ENCODE measurements around the gene SLC38A10. TPM values are rescaled to one million over a fixed set of nuclear protein-coding genes. Genes with fewer than 3 reads are reported as not detected.
"Not testable (repeated sequence)": the region's sequence is repeated elsewhere in the genome, so short reads cannot be mapped to it uniquely, and the experiment has no call there.

Gene SLC38A10
- total and polyA plus RNA-seq, 7 donors: 7.8 to 88.7 (median 37.9) TPM

- no peaks in the 10 kb centered on the region for H3K36me3 ChIP-seq
- peaks cover 0 to 17% (median 14%) of the 10 kb centered on the region in 4 donors for H3K4me1 ChIP-seq
- no peak for DNase-seq
- WGBS, 2 donors: 88% methylated on average over 14 of the region's 14 CpGs
- no peak overlapping the region for H3K4me3 ChIP-seq
- no peak overlapping the region for H3K27ac ChIP-seq
- H3K9me3 ChIP-seq: no peaks in the 10 kb centered on the region
- TF ChIP-seq EP300 (IDR thresholded peaks at IDR 0.05): no peak
- no peak for TF ChIP-seq POLR2A (IDR thresholded peaks at IDR 0.05)
- no peak for TF ChIP-seq CTCF (IDR thresholded peaks at IDR 0.05)
- no peak for TF ChIP-seq POLR2AphosphoS5 (IDR thresholded peaks at IDR 0.05)
- intact Hi-C loops (cut with DNase I): no loop called here
- no peaks in the 10 kb centered on the region for H3K27me3 ChIP-seq
Observed at GRCh38 chr17:81311946-81312345, 16.8 kb upstream of the SLC38A10 start.

DNA sequence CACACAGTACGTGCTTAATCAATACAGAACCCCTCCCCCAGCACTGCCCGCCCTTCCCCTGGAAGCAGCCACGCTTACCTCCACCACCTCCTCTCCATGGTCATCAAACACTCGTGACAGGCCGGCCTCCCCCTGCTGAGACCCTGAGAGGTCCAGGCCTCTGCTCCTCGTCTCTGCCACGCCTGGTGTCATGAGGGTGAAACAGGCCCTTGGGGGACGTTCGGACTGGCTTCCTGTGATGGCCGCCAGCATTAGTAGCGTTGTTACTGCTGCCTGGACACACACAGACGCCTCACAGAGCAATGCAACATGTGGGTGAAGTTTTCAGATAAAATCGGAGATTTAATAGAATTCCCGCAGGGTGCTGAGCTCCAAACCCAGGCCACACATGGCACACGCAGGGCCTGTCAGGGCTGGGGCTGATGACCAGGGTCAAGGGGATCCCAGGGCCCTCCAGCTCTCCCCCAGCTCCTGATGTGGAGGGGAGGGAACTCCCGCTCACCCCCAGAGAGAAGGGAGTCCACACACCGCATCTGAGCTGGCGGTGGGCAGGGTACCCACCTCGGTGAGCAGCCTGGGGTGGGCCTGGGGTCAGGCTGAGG, 15.9 kb upstream of the SLC38A10 start:
- Histone ChIP-seq H3K4me3 (no peak overlapping the region), H3K9me3 (no peaks in the 10 kb centered on the region), H3K36me3 (no peaks in the 10 kb centered on the region), H3K27ac (no peak overlapping the region), H3K4me1 (peaks cover 0 to 17% (median 14%) of the 10 kb centered on the region in 4 donors), H3K27me3 (no peaks in the 10 kb centered on the region)
- intact Hi-C loops (cut with DNase I): no loop called here
- 92 to 93% methylated on average over 19 of the region's 19 CpGs for WGBS, 2 donors
- no peak for DNase-seq
- no peak for TF ChIP-seq CTCF (IDR thresholded peaks at IDR 0.05)

DNA sequence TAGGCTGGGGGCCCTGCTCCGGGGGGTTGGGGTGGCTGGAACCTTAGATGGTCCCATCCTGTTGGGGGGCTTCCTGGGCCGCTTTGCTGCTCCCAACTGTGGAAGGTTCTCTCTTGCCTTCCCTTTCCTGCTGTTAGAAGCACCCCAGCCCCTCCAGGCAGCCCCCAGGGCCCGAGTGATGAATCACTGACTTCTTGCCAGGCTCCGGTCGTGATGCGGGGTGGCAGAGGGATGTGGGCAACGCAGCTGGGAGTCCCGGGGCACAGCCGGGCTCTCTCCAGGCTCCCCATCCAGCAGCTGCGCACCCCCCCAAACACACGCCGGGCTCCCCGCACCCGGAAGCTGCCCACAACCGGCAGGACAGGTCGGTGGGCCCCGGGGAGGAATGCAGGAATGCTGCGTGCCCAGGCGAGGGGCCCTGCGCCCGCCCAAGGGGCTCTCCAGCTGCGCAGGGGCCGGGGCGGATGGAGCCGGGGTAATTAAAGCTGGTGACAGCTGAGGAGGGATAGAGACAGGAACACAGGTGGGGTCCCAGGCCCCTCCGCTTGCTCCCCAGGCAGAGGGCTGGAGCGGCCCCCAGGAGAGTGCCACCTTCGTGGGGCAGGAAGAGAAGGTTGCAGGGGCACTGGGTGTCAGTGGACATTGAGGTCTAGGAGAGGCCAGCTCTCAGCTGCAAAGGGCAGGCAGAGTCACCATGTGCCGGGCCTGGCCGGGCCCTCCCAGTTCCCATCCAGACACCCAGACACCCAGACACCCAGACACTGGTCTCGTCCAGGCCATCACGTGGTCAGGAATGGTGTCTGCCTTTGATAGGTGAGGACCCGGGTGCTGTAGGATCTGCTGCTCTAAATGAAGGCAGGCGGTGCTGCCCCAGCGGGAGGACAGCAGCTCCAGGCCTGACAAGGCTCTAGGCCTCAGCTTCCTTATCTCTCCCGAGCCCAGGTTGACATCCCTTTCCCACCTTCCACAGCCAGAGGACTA, 15.0 kb upstream of the SLC38A10 start:
- H3K4me3 ChIP-seq: peak overlapping the region in 1 of 4 donors; percentile 33
- no peaks in the 10 kb centered on the region for H3K36me3 ChIP-seq
- WGBS, 2 donors: 76 to 80% methylated on average over 36 of the region's 36 CpGs
- no peaks in the 10 kb centered on the region for H3K27me3 ChIP-seq
- TF ChIP-seq CTCF (IDR thresholded peaks at IDR 0.05) (no peak), POLR2AphosphoS5 (IDR thresholded peaks at IDR 0.05) (no peak), EP300 (IDR thresholded peaks at IDR 0.05) (no peak), POLR2A (IDR thresholded peaks at IDR 0.05) (no peak)
- intact Hi-C loops (cut with DNase I): no loop called here
- no peaks in the 10 kb centered on the region for H3K9me3 ChIP-seq
- H3K4me1 ChIP-seq: peaks cover 0 to 17% (median 14%) of the 10 kb centered on the region in 4 donors
- peak overlapping the region; percentile 61 to 81 (median 68) for H3K27ac ChIP-seq
- no peak for DNase-seq

GRCh38 chr17:81309140-81309858, 14.2 kb upstream of the SLC38A10 start:
- no peaks in the 10 kb centered on the region for H3K9me3 ChIP-seq
- peak in 1 of 2 donors; percentile 53 for TF ChIP-seq POLR2A (IDR thresholded peaks at IDR 0.05)
- TF ChIP-seq POLR2AphosphoS5 (IDR thresholded peaks at IDR 0.05): peak; percentile 26 to 71 (median 52)
- TF ChIP-seq CTCF (IDR thresholded peaks at IDR 0.05): peak; percentile 37 to 77 (median 44)
- no peak for TF ChIP-seq EP300 (IDR thresholded peaks at IDR 0.05)
- no peaks in the 10 kb centered on the region for H3K27me3 ChIP-seq
- no peaks in the 10 kb centered on the region for H3K36me3 ChIP-seq
- peak overlapping the region; percentile 61 to 81 (median 68) for H3K27ac ChIP-seq
- peak overlapping the region; percentile 5 to 33 (median 31) for H3K4me3 ChIP-seq
- peak; percentile 95 for DNase-seq
- intact Hi-C loops (cut with DNase I): no loop called here
- peaks cover 0 to 17% (median 14%) of the 10 kb centered on the region in 4 donors for H3K4me1 ChIP-seq
- 3 to 20% methylated on average over 22 of the region's 22 CpGs for WGBS, 2 donors

DNA sequence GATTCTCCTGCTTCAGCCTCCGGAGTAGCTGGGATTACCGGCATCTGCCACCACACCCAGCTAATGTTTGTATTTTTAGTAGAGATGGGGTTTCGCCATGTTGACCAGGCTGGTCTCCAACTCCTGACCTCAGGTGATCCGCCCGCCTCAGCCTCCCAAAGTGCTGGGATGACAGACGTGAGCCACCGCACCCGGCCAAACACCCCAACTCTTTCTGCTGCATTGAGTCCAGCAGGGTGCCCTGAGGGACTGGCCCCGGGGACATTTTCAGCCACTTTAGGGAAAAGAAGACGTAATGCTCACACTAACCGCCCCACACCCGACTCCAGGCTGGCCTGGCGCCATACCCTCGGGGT, 13.7 kb upstream of the SLC38A10 start:
- H3K27me3 ChIP-seq; DNase-seq; H3K9me3 ChIP-seq; H3K36me3 ChIP-seq; intact Hi-C loops (cut with DNase I): not testable (repeated sequence)
- Histone ChIP-seq H3K4me3 (peak overlapping the region; percentile 5 to 33 (median 31)), H3K4me1 (peaks cover 0 to 17% (median 14%) of the 10 kb centered on the region in 4 donors), H3K27ac (peak overlapping the region; percentile 61 to 81 (median 68))
- whole genome bisulfite sequencing, 2 donors: 19 to 53% methylated on average over 14 of the region's 14 CpGs
